NOMO-1 treated with dmso at 0.1 percent for 144 hours (cell line): ENCODE data around the gene GRB14.
"Not testable (repeated sequence)": the region's sequence is repeated elsewhere in the genome, so short reads cannot be mapped to it uniquely, and the experiment has no call there.

Source experiments
- DNase-seq: peaks from one replicate; lab custom pipeline; 2025; ENCODE audit not compliant: unreplicated experiment; lab: John Stamatoyannopoulos, UW

The GRB14 gene

GRCh38 chr2:164496881-164497280 lies 124.4 kb downstream of the GRB14 start:
- no peak for DNase-seq

GRCh38 chr2:164496421-164496820 lies 124.9 kb downstream of the GRB14 start:
- DNase-seq, result no peak

GRCh38 chr2:164495491-164496223 lies 125.6 kb downstream of the GRB14 start:
- DNase-seq, result no peak

GRCh38 chr2:164485541-164485940 lies 135.7 kb downstream of the GRB14 start:
- DNase-seq, result no peak

- no peak for DNase-seq
Observed at GRCh38 chr2:164479460-164479859, 141.8 kb downstream of the GRB14 start.

GRCh38 chr2:164478205-164478604 lies 143.1 kb downstream of the GRB14 start:
- no peak for DNase-seq

- no peak for DNase-seq
Observed at GRCh38 chr2:164474873-164475272, 146.4 kb downstream of the GRB14 start.

- no peak for DNase-seq
Observed at GRCh38 chr2:164473021-164473420, 148.3 kb downstream of the GRB14 start.

- DNase-seq, result not testable (repeated sequence)
Observed at GRCh38 chr2:164465047-164465446, 156.2 kb downstream of the GRB14 start.

- no peak for DNase-seq
Observed at GRCh38 chr2:164464376-164464775, 156.9 kb downstream of the GRB14 start.

GRCh38 chr2:164458792-164459191 lies 162.5 kb downstream of the GRB14 start:
- DNase-seq, result no peak

- no peak for DNase-seq
Observed at GRCh38 chr2:164457271-164457670, 164.0 kb downstream of the GRB14 start.

GRCh38 chr2:164456619-164457018 lies 164.7 kb downstream of the GRB14 start:
- DNase-seq, result no peak

- DNase-seq, result no peak
Observed at GRCh38 chr2:164453656-164454305, 167.5 kb downstream of the GRB14 start.

- no peak for DNase-seq
Observed at GRCh38 chr2:164450278-164450677, 171.0 kb downstream of the GRB14 start.

- no peak for DNase-seq
Observed at GRCh38 chr2:164449706-164450105, 171.6 kb downstream of the GRB14 start.

- DNase-seq, result no peak
Observed at GRCh38 chr2:164447660-164448059, 173.6 kb downstream of the GRB14 start.
